B cell (primary cell): ENCODE measurements around the gene NTRK2. TPM values are rescaled to one million over a fixed set of nuclear protein-coding genes. Genes with fewer than 3 reads are reported as not detected.

ENCODE experiments used
- ATAC-seq: fragments of 200-7000 bp; cut with Tn5 transposase; one replicate; pipeline ENCODE4 v1.10.0; 2021; ENCODE audit warnings: low read depth, mild to moderate bottlenecking, moderate number of reproducible peaks, moderate library complexity
- CTCF ChIA-PET: fragments of 350-600 bp; sonication (Branson Sonifier 250); formaldehyde crosslinking; loops from one replicate; lab custom pipeline; 2021; ENCODE audit warnings: antibody characterized with exemption, inconsistent platforms; lab: Charles Lee
- POLR2A ChIA-PET: fragments of 350-600 bp; sonication (Branson Sonifier 250); formaldehyde crosslinking; loops from one replicate; lab custom pipeline; 2021; ENCODE audit warnings: antibody characterized with exemption; lab: Charles Lee
- DNase-seq: peaks from one replicate; pipeline ENCODE4 v3.0.0; 2013
- H2AFZ ChIP-seq: 2 replicates; pipeline ENCODE4 v1.6.1; 2012; ENCODE audit warnings: mild to moderate bottlenecking, low read depth, low read length; ENCODE audit not compliant: insufficient read depth, poor library complexity, severe bottlenecking
- H3K27ac ChIP-seq, 2 donors: 1 replicate in 1 of 2; 2 replicates in 1 of 2; pipeline ENCODE4 v1.5.1; 2012 to 2013; ENCODE audit warnings: low read length in 2 of 2, mild to moderate bottlenecking in 2 of 2, moderate library complexity in 1 of 2
- H3K27me3 ChIP-seq, 4 experiments: fragments of 200-600 bp in 1 of 4; sonication (generic) in 1 of 4; replicated peaks in 1 of 4; 1 replicate in 2 of 4; 2 replicates in 2 of 4; pipeline versions ENCODE4 v1.6.1 to v1.7.0; 2013 to 2016; ENCODE audit warnings: low read length in 3 of 4, mild to moderate bottlenecking in 2 of 4, mixed read lengths in 1 of 4, moderate library complexity in 1 of 4; ENCODE audit not compliant: insufficient read depth in 4 of 4, control insufficient read depth in 3 of 4; ENCODE audit errors: control extremely low read depth in 1 of 4
- H3K36me3 ChIP-seq, 2 experiments: replicated peaks in 1 of 2; 1 replicate in 1 of 2; 2 replicates in 1 of 2; pipeline versions ENCODE4 v1.6.1 to v1.7.1; 2013; ENCODE audit warnings: low read length in 1 of 2; ENCODE audit not compliant: insufficient read depth in 2 of 2, control insufficient read depth in 1 of 2; ENCODE audit errors: control extremely low read depth in 1 of 2, extremely low read depth in 1 of 2
- H3K4me1 ChIP-seq, 2 donors: fragments of 200-600 bp in 1 of 2; sonication (generic) in 1 of 2; 1 replicate in 1 of 2; 2 replicates in 1 of 2; pipeline versions ENCODE4 v1.5.1 to v1.6.1; 2013 to 2017; ENCODE audit warnings: low read length in 2 of 2; ENCODE audit not compliant: control insufficient read depth in 2 of 2, insufficient read depth in 2 of 2
- H3K4me2 ChIP-seq: replicated peaks from 2 replicates; pipeline ENCODE3; 2012; ENCODE audit warnings: mild to moderate bottlenecking, low read depth, low read length; ENCODE audit not compliant: poor library complexity, severe bottlenecking
- H3K4me3 ChIP-seq, 5 experiments: fragments of 200-600 bp in 1 of 5; sonication (generic) in 1 of 5; 1 replicate in 3 of 5; 2 replicates in 2 of 5; pipeline versions ENCODE4 v1.5.1 to v1.7.0; 2011 to 2016; ENCODE audit warnings: low read length in 4 of 5, mild to moderate bottlenecking in 4 of 5, low read depth in 2 of 5, control low read depth in 1 of 5, moderate library complexity in 1 of 5; ENCODE audit not compliant: insufficient read depth in 1 of 5; ENCODE audit errors: control extremely low read depth in 1 of 5, extremely low read depth in 1 of 5
- H3K79me2 ChIP-seq: fragments of 200-600 bp; sonication (generic); one replicate; pipeline ENCODE4 v1.6.0; 2016; ENCODE audit warnings: low read length; ENCODE audit not compliant: control insufficient read depth, insufficient read depth
- H3K9ac ChIP-seq: fragments of 200-600 bp; sonication (generic); 2 replicates; pipeline ENCODE4 v1.6.1; 2017; ENCODE audit warnings: mild to moderate bottlenecking, low read length, moderate library complexity
- H3K9me3 ChIP-seq, 3 donors: one replicate each; pipeline versions ENCODE4 v1.6.1 to v1.7.1; 2013; ENCODE audit warnings: low read length in 2 of 3; ENCODE audit not compliant: control insufficient read depth in 2 of 3, insufficient read depth in 1 of 3; ENCODE audit errors: control extremely low read depth in 1 of 3
- H4K20me1 ChIP-seq: 2 replicates; pipeline ENCODE4 v1.6.0; 2012; ENCODE audit warnings: mild to moderate bottlenecking, low read length; ENCODE audit not compliant: insufficient read depth, control insufficient read depth, poor library complexity, severe bottlenecking
- H3K27ac Mint-ChIP-seq: one replicate; pipeline ENCODE4 v1.8.0; 2021; ENCODE audit warnings: mixed read lengths
- H3K27me3 Mint-ChIP-seq: one replicate; pipeline ENCODE4 v1.8.0; 2021; ENCODE audit warnings: mixed read lengths
- H3K4me1 Mint-ChIP-seq: one replicate; pipeline ENCODE4 v1.8.0; 2021; ENCODE audit warnings: mixed read lengths
- H3K4me3 Mint-ChIP-seq: one replicate; pipeline ENCODE4 v1.8.0; 2021; ENCODE audit warnings: mixed read lengths
- H3K9me3 Mint-ChIP-seq: one replicate; pipeline ENCODE4 v1.8.0; 2022; ENCODE audit warnings: mixed read lengths; ENCODE audit not compliant: insufficient read depth
- EZH2 ChIP-seq: IDR thresholded peaks from 2 replicates; pipeline ENCODE4 v1.6.1; 2012; ENCODE audit warnings: borderline replicate concordance, low read depth, mild to moderate bottlenecking, moderate library complexity, low read length; ENCODE audit not compliant: insufficient read depth, poor library complexity, severe bottlenecking
- WGBS: methylation state at CpG from one replicate; pipeline ENCODE4 v1.1.5; 2013; ENCODE audit warnings: missing lambda C conversion rate; ENCODE audit not compliant: insufficient coverage; 5-methylcytosine and 5-hydroxymethylcytosine counted together
- intact Hi-C: fragments of 100-400 bp; cut with micrococcal nuclease; formaldehyde crosslinking; loops from one replicate; pipeline ENCODE4 v1.10.0; 2022
- polyA plus RNA-seq: library from polyadenylated mRNA; depleted of rRNA; stranded (reverse); fragments of >200 nt; gene quantifications from 2 replicates; pipeline ENCODE4 v1.2.3, GENCODE V29; 2012
- total RNA-seq, 2 donors: library from RNA; stranded (reverse); fragments of 120-200 nt in 1 of 2; gene quantifications; 1 replicate in 1 of 2; 2 replicates in 1 of 2; pipeline versions ENCODE4 v1.2.3 to v1.2.4, GENCODE V29; 2013 to 2022
- TF ChIP-seq, protein P1 (sequence below): fragments of 200-600 bp; IDR thresholded peaks from one replicate; pipeline ENCODE4 v1.8.0; 2022; ENCODE audit warnings: antibody characterized with exemption, mild to moderate bottlenecking

NTRK2 gene
- total and polyA plus RNA-seq, 2 donors (not counting 1 experiment from before 2014, with no cell fraction given): 0.03 to 0.10 TPM

DNA sequence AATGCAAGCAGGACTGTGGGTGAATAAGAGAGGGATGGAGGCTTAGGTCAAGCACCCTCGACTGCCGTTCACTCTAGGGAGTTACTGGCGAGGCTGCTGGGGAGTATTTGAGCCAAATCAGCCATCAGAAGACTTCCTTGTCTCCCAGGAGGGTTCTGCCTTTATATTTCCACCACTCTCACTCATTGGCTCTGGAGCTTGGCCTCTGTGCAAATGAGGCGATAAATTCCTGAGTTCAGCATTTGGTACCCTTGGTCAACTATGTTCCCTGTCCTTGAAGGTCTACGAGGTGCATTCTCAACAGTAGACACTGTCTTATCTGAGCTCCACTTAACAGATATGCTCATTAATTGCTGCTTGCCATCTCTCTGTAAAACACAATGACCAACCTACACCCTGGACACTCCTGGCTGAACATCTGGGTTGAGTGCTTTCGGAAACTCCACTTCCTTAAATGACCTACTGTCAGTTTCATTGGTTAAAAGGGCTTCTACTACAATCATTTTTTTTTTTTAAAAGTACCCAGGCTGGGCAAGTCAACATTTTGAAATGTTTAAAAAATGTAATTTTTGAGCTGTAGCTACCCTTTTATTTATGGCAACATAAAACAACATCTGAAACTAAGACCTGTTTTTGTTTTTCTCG, 153.2 kb downstream of the NTRK2 start:
- Histone ChIP-seq H4K20me1 (no peaks in the 10 kb centered on the region), H2AFZ (no peak overlapping the region), H3K4me2 (no peak overlapping the region), H3K27me3 (no peaks in the 10 kb centered on the region), H3K9ac (no peak overlapping the region), H3K4me3 (no peak overlapping the region), H3K4me1 (no peaks in the 10 kb centered on the region), H3K79me2 (no peaks in the 10 kb centered on the region), H3K27ac (no peak overlapping the region), H3K36me3 (no peaks in the 10 kb centered on the region), H3K9me3 (no peaks in the 10 kb centered on the region)
- H3K27me3 Mint-ChIP-seq: no peaks in the 10 kb centered on the region
- H3K9me3 Mint-ChIP-seq: no peaks in the 10 kb centered on the region
- ATAC-seq (no peak), DNase-seq (no peak)
- no peak overlapping the region for H3K27ac Mint-ChIP-seq
- CTCF ChIA-PET: no interaction called here
- no peaks in the 10 kb centered on the region for H3K4me1 Mint-ChIP-seq
- POLR2A ChIA-PET: no interaction called here
- H3K4me3 Mint-ChIP-seq: no peak overlapping the region
- TF ChIP-seq, protein P1, sequence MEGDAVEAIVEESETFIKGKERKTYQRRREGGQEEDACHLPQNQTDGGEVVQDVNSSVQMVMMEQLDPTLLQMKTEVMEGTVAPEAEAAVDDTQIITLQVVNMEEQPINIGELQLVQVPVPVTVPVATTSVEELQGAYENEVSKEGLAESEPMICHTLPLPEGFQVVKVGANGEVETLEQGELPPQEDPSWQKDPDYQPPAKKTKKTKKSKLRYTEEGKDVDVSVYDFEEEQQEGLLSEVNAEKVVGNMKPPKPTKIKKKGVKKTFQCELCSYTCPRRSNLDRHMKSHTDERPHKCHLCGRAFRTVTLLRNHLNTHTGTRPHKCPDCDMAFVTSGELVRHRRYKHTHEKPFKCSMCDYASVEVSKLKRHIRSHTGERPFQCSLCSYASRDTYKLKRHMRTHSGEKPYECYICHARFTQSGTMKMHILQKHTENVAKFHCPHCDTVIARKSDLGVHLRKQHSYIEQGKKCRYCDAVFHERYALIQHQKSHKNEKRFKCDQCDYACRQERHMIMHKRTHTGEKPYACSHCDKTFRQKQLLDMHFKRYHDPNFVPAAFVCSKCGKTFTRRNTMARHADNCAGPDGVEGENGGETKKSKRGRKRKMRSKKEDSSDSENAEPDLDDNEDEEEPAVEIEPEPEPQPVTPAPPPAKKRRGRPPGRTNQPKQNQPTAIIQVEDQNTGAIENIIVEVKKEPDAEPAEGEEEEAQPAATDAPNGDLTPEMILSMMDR: no peak
- no peak for TF ChIP-seq EZH2
- WGBS: 86% methylated on average over 4 of the region's 7 CpGs
- intact Hi-C loops: no loop called here

GRCh38 chr9:84823421-84824271, 154.1 kb downstream of the NTRK2 start:
- H3K27me3 ChIP-seq: no peaks in the 10 kb centered on the region
- no peaks in the 10 kb centered on the region for H3K9me3 Mint-ChIP-seq
- DNase-seq (no peak), ATAC-seq (no peak)
- no peak overlapping the region for H3K9ac ChIP-seq
- no peak overlapping the region for H3K27ac ChIP-seq
- no peak overlapping the region for H3K4me2 ChIP-seq
- ChIA-PET CTCF (no interaction called here), POLR2A (no interaction called here)
- WGBS: 67% methylated on average over 6 of the region's 8 CpGs
- no peak overlapping the region for H3K27ac Mint-ChIP-seq
- no peaks in the 10 kb centered on the region for H3K27me3 Mint-ChIP-seq
- H3K9me3 ChIP-seq: no peaks in the 10 kb centered on the region
- no peaks in the 10 kb centered on the region for H4K20me1 ChIP-seq
- no peak overlapping the region for H2AFZ ChIP-seq
- no peak overlapping the region for H3K4me3 Mint-ChIP-seq
- no peak for TF ChIP-seq EZH2
- TF ChIP-seq, protein P1: no peak
- H3K36me3 ChIP-seq: no peaks in the 10 kb centered on the region
- intact Hi-C loops: no loop called here
- H3K79me2 ChIP-seq: no peaks in the 10 kb centered on the region
- no peaks in the 10 kb centered on the region for H3K4me1 Mint-ChIP-seq
- H3K4me1 ChIP-seq: no peaks in the 10 kb centered on the region
- no peak overlapping the region for H3K4me3 ChIP-seq
